Osteoblast (primary cell): ENCODE measurements around the gene WNK2. TPM values are rescaled to one million over a fixed set of nuclear protein-coding genes. Genes with fewer than 3 reads are reported as not detected.
"Not testable (repeated sequence)": the region's sequence is repeated elsewhere in the genome, so short reads cannot be mapped to it uniquely, and the experiment has no call there.

Source experiments
- DNase-seq: peaks from one replicate; pipeline ENCODE4 v3.0.0; 2011; ENCODE audit warnings: low spot score, mixed read lengths; ENCODE audit not compliant: insufficient read length; ENCODE audit errors: missing footprints
- H2AFZ ChIP-seq: 2 replicates; pipeline ENCODE4 v1.6.0; 2011; ENCODE audit warnings: mild to moderate bottlenecking, low read length
- H3K27ac ChIP-seq: 2 replicates; pipeline ENCODE4 v1.5.1; 2011; ENCODE audit warnings: mild to moderate bottlenecking, low read depth, low read length, moderate library complexity
- H3K27me3 ChIP-seq: 2 replicates; pipeline ENCODE4 v1.6.0; 2012; ENCODE audit warnings: mild to moderate bottlenecking, control low read depth, inconsistent platforms, low read length, moderate library complexity; ENCODE audit not compliant: insufficient read depth
- H3K36me3 ChIP-seq: 2 replicates; pipeline ENCODE4 v1.5.1; 2011; ENCODE audit warnings: mild to moderate bottlenecking, low read length, control low read depth, moderate library complexity; ENCODE audit not compliant: insufficient read depth
- H3K4me1 ChIP-seq: 2 replicates; pipeline ENCODE4 v1.5.1; 2011; ENCODE audit warnings: mild to moderate bottlenecking, low read length, control low read depth, moderate library complexity; ENCODE audit not compliant: insufficient read depth
- H3K4me2 ChIP-seq: 2 replicates; pipeline ENCODE4 v1.6.0; 2011; ENCODE audit warnings: mild to moderate bottlenecking, low read length; ENCODE audit not compliant: insufficient read depth
- H3K4me3 ChIP-seq: fragments of 200-600 bp; sonication (generic); 3 replicates; pipeline ENCODE4 v1.5.1; 2012; ENCODE audit warnings: mild to moderate bottlenecking, low read length, inconsistent platforms; ENCODE audit not compliant: insufficient read depth
- H3K79me2 ChIP-seq: 2 replicates; pipeline ENCODE4 v1.6.0; 2012; ENCODE audit warnings: mild to moderate bottlenecking, low read length, control low read depth, inconsistent platforms; ENCODE audit not compliant: insufficient read depth
- H3K9me3 ChIP-seq: 2 replicates; pipeline ENCODE4 v1.5.1; 2011; ENCODE audit warnings: low read depth, low read length, control low read depth
- H4K20me1 ChIP-seq: 2 replicates; pipeline ENCODE4 v1.6.0; 2012; ENCODE audit warnings: mild to moderate bottlenecking, low read length, control low read depth; ENCODE audit not compliant: insufficient read depth
- total RNA-seq: library from RNA; depleted of rRNA; stranded (reverse); fragments of >200 nt; gene quantifications from 2 replicates; pipeline ENCODE4 v1.2.3, GENCODE V29; 2012
- TF ChIP-seq, protein P1 (sequence below): IDR thresholded peaks from 2 replicates; pipeline ENCODE4 v1.5.1; 2011; ENCODE audit warnings: mild to moderate bottlenecking, low read depth, low read length, moderate library complexity; ENCODE audit errors: extremely low read depth

The WNK2 gene
- total RNA-seq, 1 donor, result not detected

- H3K79me2 ChIP-seq, result no peaks in the 10 kb centered on the region
- H3K9me3 ChIP-seq, result no peaks in the 10 kb centered on the region
- H4K20me1 ChIP-seq, result no peaks in the 10 kb centered on the region
- TF ChIP-seq, protein P1, sequence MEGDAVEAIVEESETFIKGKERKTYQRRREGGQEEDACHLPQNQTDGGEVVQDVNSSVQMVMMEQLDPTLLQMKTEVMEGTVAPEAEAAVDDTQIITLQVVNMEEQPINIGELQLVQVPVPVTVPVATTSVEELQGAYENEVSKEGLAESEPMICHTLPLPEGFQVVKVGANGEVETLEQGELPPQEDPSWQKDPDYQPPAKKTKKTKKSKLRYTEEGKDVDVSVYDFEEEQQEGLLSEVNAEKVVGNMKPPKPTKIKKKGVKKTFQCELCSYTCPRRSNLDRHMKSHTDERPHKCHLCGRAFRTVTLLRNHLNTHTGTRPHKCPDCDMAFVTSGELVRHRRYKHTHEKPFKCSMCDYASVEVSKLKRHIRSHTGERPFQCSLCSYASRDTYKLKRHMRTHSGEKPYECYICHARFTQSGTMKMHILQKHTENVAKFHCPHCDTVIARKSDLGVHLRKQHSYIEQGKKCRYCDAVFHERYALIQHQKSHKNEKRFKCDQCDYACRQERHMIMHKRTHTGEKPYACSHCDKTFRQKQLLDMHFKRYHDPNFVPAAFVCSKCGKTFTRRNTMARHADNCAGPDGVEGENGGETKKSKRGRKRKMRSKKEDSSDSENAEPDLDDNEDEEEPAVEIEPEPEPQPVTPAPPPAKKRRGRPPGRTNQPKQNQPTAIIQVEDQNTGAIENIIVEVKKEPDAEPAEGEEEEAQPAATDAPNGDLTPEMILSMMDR, result no peak
- DNase-seq, result no peak
- no peaks in the 10 kb centered on the region for H3K27me3 ChIP-seq
- H3K4me3 ChIP-seq, result no peak overlapping the region
- no peaks in the 10 kb centered on the region for H3K36me3 ChIP-seq
- H2AFZ ChIP-seq, result no peak overlapping the region
- no peak overlapping the region for H3K4me2 ChIP-seq
- H3K4me1 ChIP-seq, result no peaks in the 10 kb centered on the region
- H3K27ac ChIP-seq, result no peak overlapping the region
Observed at GRCh38 chr9:93354451-93354850, 170.5 kb downstream of the WNK2 start.

DNA sequence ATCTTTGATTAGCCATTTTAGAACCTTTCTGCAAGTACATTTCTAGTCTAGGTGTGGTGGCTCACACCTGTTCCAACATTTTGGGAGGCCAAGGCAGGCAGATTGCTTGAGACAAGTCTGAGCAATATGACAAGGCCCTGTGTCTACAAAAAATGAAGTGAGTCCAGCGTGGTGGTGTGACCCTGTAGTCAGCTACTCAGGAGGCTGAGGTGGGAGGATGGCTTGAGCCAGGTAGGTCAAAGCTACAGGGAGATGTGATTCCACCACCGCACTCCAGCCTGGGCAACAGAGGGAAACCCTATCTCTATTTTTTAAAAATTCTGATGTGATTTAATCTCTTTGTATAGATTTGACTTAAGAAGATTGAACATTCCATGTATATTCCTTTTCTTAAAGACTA, 171.9 kb downstream of the WNK2 start:
- Histone ChIP-seq H3K36me3 (no peaks in the 10 kb centered on the region), H3K4me1 (no peaks in the 10 kb centered on the region), H3K27me3 (no peaks in the 10 kb centered on the region), H3K4me3 (no peak overlapping the region), H3K9me3 (no peaks in the 10 kb centered on the region), H3K79me2 (no peaks in the 10 kb centered on the region), H3K27ac (no peak overlapping the region), H2AFZ (no peak overlapping the region), H3K4me2 (no peak overlapping the region), H4K20me1 (no peaks in the 10 kb centered on the region)
- DNase-seq, result no peak
- TF ChIP-seq, protein P1, result no peak

DNA sequence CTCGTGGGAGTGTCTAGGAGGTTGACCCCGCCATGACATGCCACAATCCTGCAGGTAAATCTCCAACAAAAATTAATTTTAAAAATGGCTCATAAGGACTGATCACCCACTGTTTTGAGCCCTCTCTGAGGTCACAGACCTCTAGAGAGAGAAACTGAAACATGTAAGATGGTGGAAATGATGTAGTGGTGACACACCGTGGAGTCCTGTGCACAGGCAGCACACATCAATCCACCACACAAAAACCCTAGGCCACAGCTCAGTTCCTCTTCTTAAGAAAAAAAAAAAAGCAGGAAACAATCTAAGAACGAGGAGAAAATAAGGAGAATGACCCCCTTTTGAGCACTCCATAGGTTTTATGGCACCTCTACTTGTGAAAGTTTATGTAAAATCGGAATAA, 173.7 kb downstream of the WNK2 start:
- no peak for DNase-seq
- Histone ChIP-seq H3K9me3 (no peaks in the 10 kb centered on the region), H3K4me1 (no peaks in the 10 kb centered on the region), H3K27ac (no peak overlapping the region), H3K79me2 (no peaks in the 10 kb centered on the region), H3K4me3 (no peak overlapping the region), H4K20me1 (no peaks in the 10 kb centered on the region), H3K36me3 (no peaks in the 10 kb centered on the region), H3K4me2 (no peak overlapping the region), H2AFZ (no peak overlapping the region), H3K27me3 (no peaks in the 10 kb centered on the region)
- TF ChIP-seq, protein P1, result no peak

DNA sequence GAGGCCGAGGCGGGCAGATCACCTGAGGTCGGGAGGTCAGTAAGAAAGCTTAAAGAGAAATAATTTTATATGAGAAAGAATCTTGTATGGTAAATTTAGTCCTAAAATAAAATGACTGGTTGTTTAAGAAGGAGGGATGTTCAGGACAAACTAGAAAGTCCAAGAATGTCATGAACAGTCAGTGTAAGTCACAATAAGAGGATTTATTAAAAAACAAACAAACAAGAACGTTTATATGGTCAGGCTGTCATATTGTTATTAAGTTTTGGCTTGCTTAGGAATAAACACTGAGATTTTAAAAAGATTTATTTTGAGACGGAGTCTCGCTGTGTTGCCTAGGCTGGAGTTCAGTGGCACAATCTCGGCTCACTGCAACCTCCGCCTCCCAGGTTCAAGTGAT, 176.0 kb downstream of the WNK2 start:
- not testable (repeated sequence) for H2AFZ ChIP-seq, H3K4me3 ChIP-seq, H3K4me1 ChIP-seq, H3K79me2 ChIP-seq, H4K20me1 ChIP-seq, H3K36me3 ChIP-seq, H3K4me2 ChIP-seq, H3K27me3 ChIP-seq, H3K27ac ChIP-seq, DNase-seq, H3K9me3 ChIP-seq
